Activated CD8-positive, alpha-beta T cell treated with anti-CD3 and anti-CD28 coated beads, Interleukin-2, amount 10 ng/mL, durations not matched to agents 7 days and 5 days (primary cell): ENCODE data around the gene TMUB1. TPM values are rescaled to one million over a fixed set of nuclear protein-coding genes. Genes with fewer than 3 reads are reported as not detected.
A peak's percentile ranks its signal among the peaks of the same experiment; 100 is the strongest.

Experiments
- ATAC-seq: fragments of 150-1000 bp; cut with Tn5 transposase; one replicate; pipeline ENCODE4 v1.10.0; 2021; ENCODE audit warnings: moderate library complexity
- CTCF ChIA-PET: fragments of 350-600 bp; sonication (Branson Sonifier 250); formaldehyde crosslinking; loops from one replicate; lab custom pipeline; 2021; ENCODE audit warnings: antibody characterized with exemption; lab: Charles Lee
- POLR2A ChIA-PET: fragments of 350-600 bp; sonication (Branson Sonifier 250); formaldehyde crosslinking; loops from one replicate; lab custom pipeline; 2021; ENCODE audit warnings: antibody characterized with exemption; lab: Charles Lee
- DNase-seq: peaks from one replicate; pipeline ENCODE4 v3.0.0-alpha.2; 2020
- H3K27ac Mint-ChIP-seq: one replicate; pipeline ENCODE4 v1.8.0; 2021; ENCODE audit warnings: mild to moderate bottlenecking, mixed read lengths
- H3K27me3 Mint-ChIP-seq: one replicate; pipeline ENCODE4 v1.8.0; 2021; ENCODE audit warnings: low read depth, mixed read lengths
- H3K36me3 Mint-ChIP-seq: one replicate; pipeline ENCODE4 v1.8.0; 2021; ENCODE audit warnings: low read depth, mixed read lengths
- H3K4me1 Mint-ChIP-seq: one replicate; pipeline ENCODE4 v1.8.0; 2021; ENCODE audit warnings: low read depth, mixed read lengths
- H3K4me3 Mint-ChIP-seq: one replicate; pipeline ENCODE4 v1.8.0; 2021; ENCODE audit warnings: mild to moderate bottlenecking, mixed read lengths
- H3K9me3 Mint-ChIP-seq: one replicate; pipeline ENCODE4 v1.8.0; 2022; ENCODE audit warnings: mixed read lengths; ENCODE audit not compliant: insufficient read depth
- total RNA-seq, 2 experiments: library from RNA; stranded (reverse); gene quantifications; one replicate each; pipeline ENCODE4 v1.2.3, GENCODE V29; 2021

TMUB1 gene
- total RNA-seq, 2 experiments from 2014 or later, result 76.7 to 82.6 TPM

- no peak overlapping the region for H3K4me3 Mint-ChIP-seq
- peaks cover 13% of the 10 kb centered on the region for H3K4me1 Mint-ChIP-seq
- H3K36me3 Mint-ChIP-seq, result peaks cover 48% of the 10 kb centered on the region
- no peaks in the 10 kb centered on the region for H3K9me3 Mint-ChIP-seq
- no peaks in the 10 kb centered on the region for H3K27me3 Mint-ChIP-seq
- POLR2A ChIA-PET, result interaction anchor here (1.1 kb wide), 1 partner anchor 14 kb away, joined by 3 read pairs; no protein-coding TSS in a partner anchor
- ATAC-seq (no peak), DNase-seq (no peak)
- no peak overlapping the region for H3K27ac Mint-ChIP-seq
- CTCF ChIA-PET, result interaction anchor here (1.5 kb wide), 1 partner anchor 56 kb away, joined by 5 read pairs; no protein-coding TSS in a partner anchor
Measured at GRCh38 chr7:151073990-151074389, 9.3 kb downstream of the TMUB1 start.

GRCh38 chr7:151071032-151071866, 12.0 kb downstream of the TMUB1 start:
- H3K9me3 Mint-ChIP-seq, result no peaks in the 10 kb centered on the region
- no peak overlapping the region for H3K4me3 Mint-ChIP-seq
- no peak overlapping the region for H3K27ac Mint-ChIP-seq
- ATAC-seq (no peak), DNase-seq (no peak)
- CTCF ChIA-PET, result no interaction called here
- H3K36me3 Mint-ChIP-seq, result peaks cover 47% of the 10 kb centered on the region
- no peaks in the 10 kb centered on the region for H3K4me1 Mint-ChIP-seq
- POLR2A ChIA-PET, result no interaction called here
- H3K27me3 Mint-ChIP-seq, result no peaks in the 10 kb centered on the region

GRCh38 chr7:151070574-151070960, 12.7 kb downstream of the TMUB1 start:
- ATAC-seq (no peak), DNase-seq (no peak)
- ChIA-PET CTCF (no interaction called here), POLR2A (no interaction called here)
- Mint-ChIP-seq H3K9me3 (no peaks in the 10 kb centered on the region), H3K36me3 (peaks cover 41% of the 10 kb centered on the region), H3K4me1 (no peaks in the 10 kb centered on the region), H3K27me3 (no peaks in the 10 kb centered on the region), H3K27ac (no peak overlapping the region), H3K4me3 (no peak overlapping the region)

GRCh38 chr7:151069841-151070573, 13.3 kb downstream of the TMUB1 start:
- peaks cover 43% of the 10 kb centered on the region for H3K36me3 Mint-ChIP-seq
- H3K27me3 Mint-ChIP-seq, result no peaks in the 10 kb centered on the region
- no peaks in the 10 kb centered on the region for H3K9me3 Mint-ChIP-seq
- DNase-seq (no peak), ATAC-seq (no peak)
- ChIA-PET POLR2A (interaction anchor here (0.7 kb wide), 1 partner anchor 1247 kb away, joined by 3 read pairs; no protein-coding TSS in a partner anchor), CTCF (no interaction called here)
- no peak overlapping the region for H3K4me3 Mint-ChIP-seq
- H3K27ac Mint-ChIP-seq, result no peak overlapping the region
- H3K4me1 Mint-ChIP-seq, result no peaks in the 10 kb centered on the region

GRCh38 chr7:151068069-151068773, 15.1 kb downstream of the TMUB1 start:
- no peak for ATAC-seq
- peaks cover 40% of the 10 kb centered on the region for H3K36me3 Mint-ChIP-seq
- ChIA-PET POLR2A (interaction anchor here (1.5 kb wide), 1 partner anchor 10 kb away, joined by 3 read pairs; no protein-coding TSS in a partner anchor), CTCF (interaction anchor here (0.7 kb wide), 1 partner anchor 15 kb away, joined by 3 read pairs; the partner anchor contains the start of gene TMUB1)
- H3K4me3 Mint-ChIP-seq, result no peak overlapping the region
- no peak for DNase-seq
- H3K27me3 Mint-ChIP-seq, result no peaks in the 10 kb centered on the region
- H3K4me1 Mint-ChIP-seq, result no peaks in the 10 kb centered on the region
- H3K27ac Mint-ChIP-seq, result no peak overlapping the region
- H3K9me3 Mint-ChIP-seq, result no peaks in the 10 kb centered on the region

- Mint-ChIP-seq H3K27me3 (no peaks in the 10 kb centered on the region), H3K4me1 (peaks cover 6% of the 10 kb centered on the region), H3K4me3 (no peak overlapping the region), H3K27ac (no peak overlapping the region), H3K9me3 (no peaks in the 10 kb centered on the region), H3K36me3 (peaks cover 37% of the 10 kb centered on the region)
- DNase-seq (no peak), ATAC-seq (no peak)
- ChIA-PET CTCF (no interaction called here), POLR2A (no interaction called here)
Measured at GRCh38 chr7:151066273-151066974, 16.9 kb downstream of the TMUB1 start.

GRCh38 chr7:151065516-151065915, 17.8 kb downstream of the TMUB1 start:
- ChIA-PET CTCF (no interaction called here), POLR2A (interaction anchor here (0.6 kb wide), 1 partner anchor 130 kb away, joined by 4 read pairs; no protein-coding TSS in a partner anchor)
- Mint-ChIP-seq H3K4me3 (no peak overlapping the region), H3K4me1 (peaks cover 14% of the 10 kb centered on the region), H3K36me3 (peaks cover 32% of the 10 kb centered on the region), H3K9me3 (no peaks in the 10 kb centered on the region), H3K27ac (peak overlapping the region; percentile 20), H3K27me3 (no peaks in the 10 kb centered on the region)
- ATAC-seq (no peak), DNase-seq (no peak)

- ATAC-seq, result no peak
- POLR2A ChIA-PET, result interaction anchor here (0.6 kb wide), 1 partner anchor 130 kb away, joined by 4 read pairs; no protein-coding TSS in a partner anchor
- CTCF ChIA-PET, result no interaction called here
Measured at GRCh38 chr7:151064993-151065392, 18.3 kb downstream of the TMUB1 start.

GRCh38 chr7:151064454-151064853, 18.8 kb downstream of the TMUB1 start:
- POLR2A ChIA-PET, result no interaction called here
- H3K9me3 Mint-ChIP-seq, result no peaks in the 10 kb centered on the region
- no peak overlapping the region for H3K4me3 Mint-ChIP-seq
- DNase-seq, result no peak
- CTCF ChIA-PET, result no interaction called here
- H3K4me1 Mint-ChIP-seq, result peaks cover 18% of the 10 kb centered on the region
- H3K36me3 Mint-ChIP-seq, result peaks cover 31% of the 10 kb centered on the region
- no peaks in the 10 kb centered on the region for H3K27me3 Mint-ChIP-seq
- ATAC-seq, result no peak
- H3K27ac Mint-ChIP-seq, result no peak overlapping the region

More at GRCh38 chr7:151064993-151065392, 18.3 kb downstream of the TMUB1 start:
- no peak overlapping the region for H3K4me3 Mint-ChIP-seq
- H3K4me1 Mint-ChIP-seq, result peaks cover 18% of the 10 kb centered on the region
- DNase-seq, result no peak
- H3K27ac Mint-ChIP-seq, result peak overlapping the region; percentile 20
- no peaks in the 10 kb centered on the region for H3K9me3 Mint-ChIP-seq
- no peaks in the 10 kb centered on the region for H3K27me3 Mint-ChIP-seq
- H3K36me3 Mint-ChIP-seq, result peaks cover 32% of the 10 kb centered on the region

- Mint-ChIP-seq H3K27ac (no peak overlapping the region), H3K4me3 (no peak overlapping the region), H3K27me3 (no peaks in the 10 kb centered on the region), H3K9me3 (no peaks in the 10 kb centered on the region), H3K36me3 (peaks cover 26% of the 10 kb centered on the region), H3K4me1 (peaks cover 29% of the 10 kb centered on the region)
- POLR2A ChIA-PET, result interaction anchor here (0.9 kb wide), 1 partner anchor 10 kb away, joined by 3 read pairs; no protein-coding TSS in a partner anchor
- DNase-seq (no peak), ATAC-seq (no peak)
- CTCF ChIA-PET, result no interaction called here
Measured at GRCh38 chr7:151063212-151063561, 20.1 kb downstream of the TMUB1 start.
